ENCODE measurements around the gene NCKAP5.

- TF ChIP-seq EZH2 (IDR thresholded peaks at IDR 0.05; ENCODE audit: insufficient read depth, poor library complexity, severe bottlenecking) (no peak), EZH2phosphoT487 (IDR thresholded peaks at IDR 0.05; ENCODE audit: insufficient read depth, low read depth) (no peak)
Observed at GRCh38 chr2:132703396-132703795, 864.9 kb downstream of the NCKAP5 start.

All from GM23248 (cell line).